GM12878 (cell line): ENCODE measurements around the gene WWC2.

Source experiments
- CBX5 ChIP-seq: sonication (generic); IDR thresholded peaks from 2 replicates; pipeline ENCODE4 v1.6.1; 2016; ENCODE audit warnings: low read depth, moderate library complexity, mild to moderate bottlenecking, inconsistent platforms
- HDAC6 ChIP-seq: fragments of 200-600 bp; sonication (generic); IDR thresholded peaks from one replicate; pipeline ENCODE4 v1.8.0; 2017; ENCODE audit warnings: antibody characterized with exemption; ENCODE audit not compliant: unreplicated experiment
- NR2C2 ChIP-seq: IDR thresholded peaks from 2 replicates; pipeline ENCODE4 v1.6.1; 2011; ENCODE audit warnings: borderline replicate concordance, low read depth; ENCODE audit not compliant: control insufficient read depth, insufficient read length
- POLR2A ChIP-seq: IDR thresholded peaks from 2 replicates; pipeline ENCODE4 v1.6.1; 2011; ENCODE audit warnings: low read depth, mild to moderate bottlenecking, low read length
- POLR2AphosphoS5 ChIP-seq: IDR thresholded peaks from 2 replicates; pipeline ENCODE4 v1.6.1; 2011; ENCODE audit warnings: mild to moderate bottlenecking, low read length, inconsistent platforms
- RFX5 ChIP-seq: IDR thresholded peaks from 2 replicates; pipeline ENCODE4 v1.6.1; 2011; ENCODE audit warnings: low read depth, low read length, improper control_type of control experiment
- TCF7 ChIP-seq: IDR thresholded peaks from 2 replicates; pipeline ENCODE4 v1.6.1; 2014; ENCODE audit warnings: antibody characterized with exemption, borderline replicate concordance
- ZNF274 ChIP-seq: IDR thresholded peaks from one replicate; pipeline ENCODE4 v1.8.0; 2011; ENCODE audit not compliant: insufficient read length, insufficient read depth
- TF ChIP-seq, protein P1 (sequence below): IDR thresholded peaks from 2 replicates; pipeline ENCODE4 v1.6.1; 2011; ENCODE audit warnings: borderline replicate concordance, low read depth, mild to moderate bottlenecking, moderate library complexity, low read length; ENCODE audit not compliant: insufficient read depth, poor library complexity, severe bottlenecking
- TF ChIP-seq, protein P2 (sequence below): IDR thresholded peaks from 2 replicates; pipeline ENCODE4 v1.6.1; 2012; ENCODE audit warnings: low read length, inconsistent platforms
- TF ChIP-seq, protein P3 (sequence below): IDR thresholded peaks from 2 replicates; pipeline ENCODE4 v1.6.1; 2012; ENCODE audit warnings: mild to moderate bottlenecking, low read depth, low read length

DNA sequence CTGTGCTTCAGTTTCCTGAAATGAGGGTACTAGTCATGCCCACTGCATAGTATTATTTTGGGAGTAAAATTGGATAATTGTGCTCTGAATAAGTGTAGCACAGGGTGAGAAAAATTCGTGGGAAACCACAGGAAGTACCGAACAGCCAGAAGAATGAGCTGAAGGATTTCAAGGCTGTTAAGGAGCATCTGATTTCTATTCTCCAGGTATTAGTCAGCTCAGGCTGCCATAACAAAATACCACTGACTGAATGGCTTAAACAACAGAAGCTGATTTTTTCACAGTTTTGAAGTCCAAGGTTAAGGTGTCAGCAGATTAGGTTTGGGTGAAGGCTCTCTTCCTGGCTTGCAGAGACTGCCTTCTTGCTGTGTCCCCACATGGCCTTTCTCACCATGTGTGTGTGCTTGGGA lies 41.9 kb downstream of the WWC2 start:
- TF ChIP-seq, protein P1, sequence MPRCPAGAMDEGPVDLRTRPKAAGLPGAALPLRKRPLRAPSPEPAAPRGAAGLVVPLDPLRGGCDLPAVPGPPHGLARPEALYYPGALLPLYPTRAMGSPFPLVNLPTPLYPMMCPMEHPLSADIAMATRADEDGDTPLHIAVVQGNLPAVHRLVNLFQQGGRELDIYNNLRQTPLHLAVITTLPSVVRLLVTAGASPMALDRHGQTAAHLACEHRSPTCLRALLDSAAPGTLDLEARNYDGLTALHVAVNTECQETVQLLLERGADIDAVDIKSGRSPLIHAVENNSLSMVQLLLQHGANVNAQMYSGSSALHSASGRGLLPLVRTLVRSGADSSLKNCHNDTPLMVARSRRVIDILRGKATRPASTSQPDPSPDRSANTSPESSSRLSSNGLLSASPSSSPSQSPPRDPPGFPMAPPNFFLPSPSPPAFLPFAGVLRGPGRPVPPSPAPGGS, result no peak
- TF ChIP-seq RFX5 (no peak), HDAC6 (no peak), NR2C2 (no peak), ZNF274 (no peak), CBX5 (no peak), POLR2A (no peak), TCF7 (no peak), POLR2AphosphoS5 (no peak)
- TF ChIP-seq, protein P2, sequence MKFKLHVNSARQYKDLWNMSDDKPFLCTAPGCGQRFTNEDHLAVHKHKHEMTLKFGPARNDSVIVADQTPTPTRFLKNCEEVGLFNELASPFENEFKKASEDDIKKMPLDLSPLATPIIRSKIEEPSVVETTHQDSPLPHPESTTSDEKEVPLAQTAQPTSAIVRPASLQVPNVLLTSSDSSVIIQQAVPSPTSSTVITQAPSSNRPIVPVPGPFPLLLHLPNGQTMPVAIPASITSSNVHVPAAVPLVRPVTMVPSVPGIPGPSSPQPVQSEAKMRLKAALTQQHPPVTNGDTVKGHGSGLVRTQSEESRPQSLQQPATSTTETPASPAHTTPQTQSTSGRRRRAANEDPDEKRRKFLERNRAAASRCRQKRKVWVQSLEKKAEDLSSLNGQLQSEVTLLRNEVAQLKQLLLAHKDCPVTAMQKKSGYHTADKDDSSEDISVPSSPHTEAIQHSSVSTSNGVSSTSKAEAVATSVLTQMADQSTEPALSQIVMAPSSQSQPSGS, result no peak
- TF ChIP-seq, protein P3, sequence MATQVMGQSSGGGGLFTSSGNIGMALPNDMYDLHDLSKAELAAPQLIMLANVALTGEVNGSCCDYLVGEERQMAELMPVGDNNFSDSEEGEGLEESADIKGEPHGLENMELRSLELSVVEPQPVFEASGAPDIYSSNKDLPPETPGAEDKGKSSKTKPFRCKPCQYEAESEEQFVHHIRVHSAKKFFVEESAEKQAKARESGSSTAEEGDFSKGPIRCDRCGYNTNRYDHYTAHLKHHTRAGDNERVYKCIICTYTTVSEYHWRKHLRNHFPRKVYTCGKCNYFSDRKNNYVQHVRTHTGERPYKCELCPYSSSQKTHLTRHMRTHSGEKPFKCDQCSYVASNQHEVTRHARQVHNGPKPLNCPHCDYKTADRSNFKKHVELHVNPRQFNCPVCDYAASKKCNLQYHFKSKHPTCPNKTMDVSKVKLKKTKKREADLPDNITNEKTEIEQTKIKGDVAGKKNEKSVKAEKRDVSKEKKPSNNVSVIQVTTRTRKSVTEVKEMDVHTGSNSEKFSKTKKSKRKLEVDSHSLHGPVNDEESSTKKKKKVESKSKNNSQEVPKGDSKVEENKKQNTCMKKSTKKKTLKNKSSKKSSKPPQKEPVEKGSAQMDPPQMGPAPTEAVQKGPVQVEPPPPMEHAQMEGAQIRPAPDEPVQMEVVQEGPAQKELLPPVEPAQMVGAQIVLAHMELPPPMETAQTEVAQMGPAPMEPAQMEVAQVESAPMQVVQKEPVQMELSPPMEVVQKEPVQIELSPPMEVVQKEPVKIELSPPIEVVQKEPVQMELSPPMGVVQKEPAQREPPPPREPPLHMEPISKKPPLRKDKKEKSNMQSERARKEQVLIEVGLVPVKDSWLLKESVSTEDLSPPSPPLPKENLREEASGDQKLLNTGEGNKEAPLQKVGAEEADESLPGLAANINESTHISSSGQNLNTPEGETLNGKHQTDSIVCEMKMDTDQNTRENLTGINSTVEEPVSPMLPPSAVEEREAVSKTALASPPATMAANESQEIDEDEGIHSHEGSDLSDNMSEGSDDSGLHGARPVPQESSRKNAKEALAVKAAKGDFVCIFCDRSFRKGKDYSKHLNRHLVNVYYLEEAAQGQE, result no peak
